Naive thymus-derived CD4-positive, alpha-beta T cell (primary cell): ENCODE data around the gene DAPP1. TPM values are rescaled to one million over a fixed set of nuclear protein-coding genes. Genes with fewer than 3 reads are reported as not detected.

ENCODE experiments used
- ATAC-seq: fragments of 150-1000 bp; cut with Tn5 transposase; 2 replicates; pipeline ENCODE4 v1.10.0; 2021; ENCODE audit warnings: mild to moderate bottlenecking, moderate library complexity
- CTCF ChIA-PET: fragments of 350-600 bp; sonication (Branson Sonifier 250); formaldehyde crosslinking; loops from one replicate; lab custom pipeline; 2021; ENCODE audit warnings: antibody characterized with exemption; lab: Charles Lee
- POLR2A ChIA-PET: fragments of 350-600 bp; sonication (Branson Sonifier 250); formaldehyde crosslinking; loops from one replicate; lab custom pipeline; 2021; ENCODE audit warnings: antibody characterized with exemption, inconsistent platforms; lab: Charles Lee
- DNase-seq, 9 donors: peaks; one replicate each; pipeline versions ENCODE4 v3.0.0 to v3.0.0-alpha.2; 2020 to 2022; ENCODE audit warnings: mixed read lengths in 1 of 9
- H3K27ac ChIP-seq: one replicate; pipeline ENCODE4 v1.7.0; 2013; ENCODE audit warnings: mild to moderate bottlenecking, low read depth, low read length, moderate library complexity
- H3K27me3 ChIP-seq, 2 donors: one replicate each; pipeline ENCODE4 v1.7.0; 2013; ENCODE audit warnings: low read length in 2 of 2, mild to moderate bottlenecking in 2 of 2, moderate library complexity in 2 of 2; ENCODE audit not compliant: control insufficient read depth in 2 of 2, insufficient read depth in 2 of 2
- H3K36me3 ChIP-seq, 3 experiments: 1 replicate in 2 of 3; 2 replicates in 1 of 3; pipeline ENCODE4 v1.7.0; 2013; ENCODE audit warnings: low read length in 3 of 3, mild to moderate bottlenecking in 3 of 3, moderate library complexity in 1 of 3; ENCODE audit not compliant: insufficient read depth in 3 of 3, control insufficient read depth in 2 of 3
- H3K4me1 ChIP-seq, 2 donors: one replicate each; pipeline ENCODE4 v1.7.0; 2013; ENCODE audit warnings: low read length in 2 of 2, mild to moderate bottlenecking in 2 of 2, moderate library complexity in 1 of 2; ENCODE audit not compliant: control insufficient read depth in 2 of 2, insufficient read depth in 2 of 2
- H3K4me3 ChIP-seq: 2 replicates; pipeline ENCODE4 v1.7.0; 2013; ENCODE audit warnings: mild to moderate bottlenecking, low read length
- H3K9me3 ChIP-seq, 3 experiments: 1 replicate in 2 of 3; 2 replicates in 1 of 3; pipeline ENCODE4 v1.7.0; 2013; ENCODE audit warnings: low read length in 3 of 3; ENCODE audit not compliant: control insufficient read depth in 2 of 3
- H3K27ac Mint-ChIP-seq, 9 donors: one replicate each; pipeline ENCODE4 v1.8.0; 2020 to 2022; ENCODE audit warnings: mixed read lengths in 9 of 9, mild to moderate bottlenecking in 8 of 9, moderate library complexity in 5 of 9, inconsistent platforms in 2 of 9
- H3K27me3 Mint-ChIP-seq, 5 donors: one replicate each; pipeline ENCODE4 v1.8.0; 2021 to 2022; ENCODE audit warnings: mixed read lengths in 5 of 5, mild to moderate bottlenecking in 1 of 5
- H3K36me3 Mint-ChIP-seq, 5 donors: one replicate each; pipeline ENCODE4 v1.8.0; 2020 to 2022; ENCODE audit warnings: mixed read lengths in 5 of 5, mild to moderate bottlenecking in 3 of 5, inconsistent platforms in 1 of 5
- H3K4me1 Mint-ChIP-seq, 7 donors: one replicate each; pipeline ENCODE4 v1.8.0; 2020 to 2022; ENCODE audit warnings: mixed read lengths in 7 of 7, mild to moderate bottlenecking in 3 of 7, inconsistent platforms in 1 of 7
- H3K4me3 Mint-ChIP-seq, 10 donors: one replicate each; pipeline ENCODE4 v1.8.0; 2020 to 2022; ENCODE audit warnings: mild to moderate bottlenecking in 10 of 10, mixed read lengths in 10 of 10, moderate library complexity in 6 of 10, inconsistent platforms in 2 of 10
- H3K9me3 Mint-ChIP-seq, 11 donors: one replicate each; pipeline ENCODE4 v1.8.0; 2020 to 2022; ENCODE audit warnings: mixed read lengths in 11 of 11, mild to moderate bottlenecking in 4 of 11, inconsistent platforms in 1 of 11, moderate library complexity in 1 of 11
- intact Hi-C, 2 donors: fragments of 100-400 bp; cut with micrococcal nuclease; formaldehyde crosslinking; loops; one replicate each; pipeline ENCODE4 v1.15.1; 2023
- polyA plus RNA-seq, 2 donors: library from polyadenylated mRNA; unstranded; fragments of 300-500 nt; fragmentation: Illumina TruSeq; gene quantifications; one replicate each; pipeline ENCODE4 v1.2.3, GENCODE V29; 2021
- total RNA-seq, 6 experiments: library from RNA in 5 of 6; stranded (reverse) in 5 of 6; gene quantifications; 1 replicate in 5 of 6; 2 replicates in 1 of 6; pipeline ENCODE4 v1.2.3 and lab custom pipeline; 2021 to 2026

The DAPP1 gene
- total and polyA plus RNA-seq, 7 experiments from 2014 or later: 10.9 to 49.6 (median 20.7) TPM

DNA sequence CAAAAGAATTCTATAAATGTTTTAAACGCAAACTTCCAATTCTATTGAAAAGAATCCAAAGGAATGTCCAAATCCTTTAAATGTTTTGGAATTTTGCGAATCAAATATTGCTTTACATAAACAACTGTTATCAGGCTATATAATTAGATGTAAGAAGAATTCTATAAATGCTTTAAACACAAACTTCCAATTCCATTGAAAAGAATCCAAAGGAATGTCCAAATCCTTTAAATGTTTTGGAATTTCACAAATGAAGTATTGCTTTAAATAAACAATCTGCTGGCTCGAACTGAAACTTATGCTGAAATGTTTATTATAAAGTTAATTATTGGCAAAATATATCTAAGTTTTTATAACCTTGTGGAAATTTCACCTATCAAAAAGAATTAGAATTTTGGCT, 16.1 kb downstream of the DAPP1 start:
- peaks cover 6 to 27% (median 13%) of the 10 kb centered on the region in 7 donors for H3K4me1 Mint-ChIP-seq
- H3K27ac Mint-ChIP-seq: no peak overlapping the region
- Histone ChIP-seq H3K9me3 (no peaks in the 10 kb centered on the region), H3K4me3 (no peak overlapping the region), H3K27ac (no peak overlapping the region), H3K36me3 (peaks cover 0 to 17% (median 11%) of the 10 kb centered on the region in 3 experiments), H3K27me3 (no peaks in the 10 kb centered on the region), H3K4me1 (no peaks in the 10 kb centered on the region)
- no peak for DNase-seq
- POLR2A ChIA-PET: no interaction called here
- H3K27me3 Mint-ChIP-seq: no peaks in the 10 kb centered on the region
- intact Hi-C loops: no loop called here
- CTCF ChIA-PET: interaction anchor here (1.4 kb wide), 1 partner anchor 13 kb away, joined by 4 read pairs; no protein-coding TSS in a partner anchor
- H3K4me3 Mint-ChIP-seq: no peak overlapping the region
- H3K9me3 Mint-ChIP-seq: no peaks in the 10 kb centered on the region
- ATAC-seq: no peak
- H3K36me3 Mint-ChIP-seq: peaks cover 8 to 31% (median 27%) of the 10 kb centered on the region in 5 donors

DNA sequence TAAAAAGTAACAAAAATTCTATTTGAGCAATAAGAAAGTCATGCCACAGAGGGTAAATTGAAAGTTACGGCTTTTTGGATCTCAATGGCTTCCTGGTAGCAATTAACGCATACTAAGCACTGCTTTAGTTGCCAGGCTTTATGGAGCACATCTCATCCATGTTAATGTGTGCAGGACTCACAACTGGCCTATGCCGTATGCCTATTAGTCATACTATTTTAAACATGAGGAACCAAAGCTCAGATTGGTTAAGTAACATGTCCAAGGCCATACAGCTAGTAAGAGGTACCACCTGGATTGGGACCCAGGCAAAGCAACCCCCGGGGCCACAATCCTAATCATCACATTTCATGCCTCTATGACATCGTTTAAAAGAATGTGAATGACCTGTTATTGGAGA, 17.1 kb downstream of the DAPP1 start:
- Histone ChIP-seq H3K4me3 (no peak overlapping the region), H3K9me3 (no peaks in the 10 kb centered on the region), H3K4me1 (no peaks in the 10 kb centered on the region), H3K27me3 (no peaks in the 10 kb centered on the region), H3K36me3 (peaks cover 0 to 17% (median 11%) of the 10 kb centered on the region in 3 experiments), H3K27ac (no peak overlapping the region)
- no peak overlapping the region for H3K4me3 Mint-ChIP-seq
- ChIA-PET POLR2A (no interaction called here), CTCF (interaction anchor here (1.4 kb wide), 1 partner anchor 14 kb away, joined by 4 read pairs; no protein-coding TSS in a partner anchor)
- ATAC-seq: no peak
- H3K4me1 Mint-ChIP-seq: peaks cover 5 to 17% (median 11%) of the 10 kb centered on the region in 7 donors
- H3K9me3 Mint-ChIP-seq: no peaks in the 10 kb centered on the region
- intact Hi-C loops: no loop called here
- DNase-seq: no peak
- peaks cover 8 to 34% (median 30%) of the 10 kb centered on the region in 5 donors for H3K36me3 Mint-ChIP-seq
- H3K27ac Mint-ChIP-seq: peak overlapping the region in 2 of 9 donors; percentile 29 to 32
- H3K27me3 Mint-ChIP-seq: no peaks in the 10 kb centered on the region

DNA sequence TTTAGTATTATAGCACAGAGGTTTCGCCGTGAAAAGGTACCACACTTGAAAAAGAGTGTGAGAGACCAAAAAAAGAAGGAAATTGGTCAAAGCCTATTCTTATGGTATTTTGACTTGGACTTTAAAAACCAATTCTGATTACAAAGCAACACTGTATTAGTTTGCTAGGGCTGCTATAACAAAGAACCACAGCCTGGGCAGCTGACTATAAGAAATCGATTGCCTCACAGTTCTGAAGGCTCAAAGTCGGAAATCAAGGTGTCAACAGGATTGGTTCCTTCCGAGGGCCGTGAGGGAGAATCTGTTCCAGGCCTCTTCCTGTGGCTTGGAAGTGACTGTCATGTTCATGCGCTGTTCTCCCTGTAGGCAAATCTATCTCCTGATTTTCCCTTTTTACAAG, 17.9 kb downstream of the DAPP1 start:
- H3K27ac ChIP-seq: no peak overlapping the region
- peaks cover 8 to 41% (median 33%) of the 10 kb centered on the region in 5 donors for H3K36me3 Mint-ChIP-seq
- no peaks in the 10 kb centered on the region for H3K27me3 ChIP-seq
- H3K9me3 ChIP-seq: no peaks in the 10 kb centered on the region
- no peak for ATAC-seq
- H3K4me3 Mint-ChIP-seq: no peak overlapping the region
- H3K9me3 Mint-ChIP-seq: no peaks in the 10 kb centered on the region
- intact Hi-C loops: no loop called here
- H3K4me3 ChIP-seq: no peak overlapping the region
- peaks cover 5 to 22% (median 11%) of the 10 kb centered on the region in 7 donors for H3K4me1 Mint-ChIP-seq
- DNase-seq: no peak
- H3K27ac Mint-ChIP-seq: peak overlapping the region in 2 of 9 donors; percentile 29 to 32
- no peaks in the 10 kb centered on the region for H3K27me3 Mint-ChIP-seq
- H3K36me3 ChIP-seq: peaks cover 0 to 20% (median 11%) of the 10 kb centered on the region in 3 experiments
- POLR2A ChIA-PET: no interaction called here
- no peaks in the 10 kb centered on the region for H3K4me1 ChIP-seq
- CTCF ChIA-PET: no interaction called here

DNA sequence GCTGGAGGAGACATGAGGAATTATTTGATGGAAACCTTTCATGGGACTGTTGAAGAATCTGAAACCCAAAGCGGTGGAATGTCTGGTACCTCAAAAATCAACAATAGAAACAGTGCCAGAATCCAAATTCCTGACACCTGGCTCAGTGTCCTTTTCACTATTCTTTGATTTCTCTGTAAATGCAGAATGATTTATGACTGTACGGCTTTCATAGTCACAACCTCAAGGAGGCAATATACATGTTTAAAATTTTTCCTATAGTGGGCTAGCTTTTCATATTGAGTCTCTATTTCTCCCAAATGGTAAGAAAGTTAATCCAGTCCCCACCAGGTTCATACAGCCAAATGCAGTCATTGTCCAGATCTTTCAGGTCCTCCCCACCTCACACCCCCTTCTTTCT, 19.3 kb downstream of the DAPP1 start:
- CTCF ChIA-PET: no interaction called here
- no peak overlapping the region for H3K4me3 Mint-ChIP-seq
- H3K27me3 Mint-ChIP-seq: no peaks in the 10 kb centered on the region
- DNase-seq: no peak
- no peaks in the 10 kb centered on the region for H3K9me3 Mint-ChIP-seq
- peak overlapping the region in 4 of 9 donors; percentile 25 to 31 (median 28) for H3K27ac Mint-ChIP-seq
- intact Hi-C loops: no loop called here
- no peaks in the 10 kb centered on the region for H3K27me3 ChIP-seq
- no peak overlapping the region for H3K4me3 ChIP-seq
- ATAC-seq: no peak
- peaks cover 0 to 19% (median 6%) of the 10 kb centered on the region in 7 donors for H3K4me1 Mint-ChIP-seq
- H3K27ac ChIP-seq: no peak overlapping the region
- H3K36me3 Mint-ChIP-seq: peaks cover 8 to 42% (median 40%) of the 10 kb centered on the region in 5 donors
- H3K9me3 ChIP-seq: no peaks in the 10 kb centered on the region
- H3K4me1 ChIP-seq: no peaks in the 10 kb centered on the region
- POLR2A ChIA-PET: no interaction called here
- H3K36me3 ChIP-seq: peaks cover 0 to 21% (median 11%) of the 10 kb centered on the region in 3 experiments

DNA sequence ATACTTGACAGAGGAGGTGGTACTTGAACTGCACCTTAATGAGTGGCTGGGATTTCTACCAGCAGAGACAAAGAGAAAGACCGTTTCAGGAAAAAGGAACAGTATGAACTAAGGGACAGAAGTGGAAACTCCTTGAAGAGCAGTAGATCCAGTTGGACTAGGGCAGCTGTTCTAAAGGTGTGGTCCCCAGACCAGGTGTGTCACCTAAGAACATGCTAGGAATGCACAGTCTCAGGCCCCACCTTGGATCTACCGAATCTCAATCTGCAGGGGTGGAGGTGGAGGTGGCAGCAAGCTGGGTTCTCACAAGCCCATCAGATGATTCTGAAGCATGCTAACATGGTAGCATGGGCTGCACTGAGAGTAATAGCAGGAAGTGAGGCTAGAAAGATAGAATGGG, 22.3 kb downstream of the DAPP1 start:
- H3K4me1 Mint-ChIP-seq: peaks cover 3 to 33% (median 7%) of the 10 kb centered on the region in 7 donors
- POLR2A ChIA-PET: no interaction called here
- Histone ChIP-seq H3K27ac (no peak overlapping the region), H3K4me1 (no peaks in the 10 kb centered on the region), H3K4me3 (no peak overlapping the region), H3K27me3 (no peaks in the 10 kb centered on the region), H3K9me3 (no peaks in the 10 kb centered on the region), H3K36me3 (peaks cover 0 to 21% (median 11%) of the 10 kb centered on the region in 3 experiments)
- H3K4me3 Mint-ChIP-seq: no peak overlapping the region
- DNase-seq (no peak), ATAC-seq (no peak)
- H3K27ac Mint-ChIP-seq: peak overlapping the region in 4 of 9 donors; percentile 1 to 72 (median 43)
- CTCF ChIA-PET: no interaction called here
- intact Hi-C loops: no loop called here
- H3K9me3 Mint-ChIP-seq: no peaks in the 10 kb centered on the region
- no peaks in the 10 kb centered on the region for H3K27me3 Mint-ChIP-seq
- peaks cover 8 to 65% (median 55%) of the 10 kb centered on the region in 5 donors for H3K36me3 Mint-ChIP-seq

DNA sequence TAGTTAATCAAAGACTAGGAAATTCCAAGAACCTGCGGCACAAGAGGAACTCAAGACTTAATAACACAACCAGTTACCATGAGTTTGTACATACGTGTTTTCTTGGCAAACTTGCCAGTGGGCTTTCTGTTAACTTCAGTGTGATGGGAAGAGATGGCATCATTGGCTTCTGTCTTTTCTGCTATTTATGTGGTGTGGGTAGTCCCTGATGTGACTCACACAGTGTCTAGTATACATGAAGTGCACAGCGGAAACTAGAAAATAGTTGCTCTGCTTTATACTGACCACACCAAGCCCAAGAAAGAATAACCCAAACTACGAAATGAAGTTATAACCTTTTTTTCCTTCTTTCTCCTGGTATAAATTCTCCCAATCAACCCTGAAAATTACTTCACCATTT, 24.5 kb downstream of the DAPP1 start:
- intact Hi-C loops: no loop called here
- CTCF ChIA-PET: no interaction called here
- H3K4me3 ChIP-seq: no peak overlapping the region
- H3K4me1 ChIP-seq: peaks cover 0 to 11% of the 10 kb centered on the region in 2 donors
- Mint-ChIP-seq H3K27ac (peak overlapping the region in 4 of 9 donors; percentile 13 to 81 (median 26)), H3K4me1 (peaks cover 17 to 48% (median 25%) of the 10 kb centered on the region in 7 donors), H3K4me3 (no peak overlapping the region), H3K36me3 (peaks cover 4 to 57% (median 47%) of the 10 kb centered on the region in 5 donors), H3K9me3 (no peaks in the 10 kb centered on the region), H3K27me3 (no peaks in the 10 kb centered on the region)
- no peak overlapping the region for H3K27ac ChIP-seq
- peaks cover 0 to 15% (median under 1%) of the 10 kb centered on the region in 3 experiments for H3K36me3 ChIP-seq
- POLR2A ChIA-PET: no interaction called here
- ATAC-seq (no peak), DNase-seq (no peak)
- H3K9me3 ChIP-seq: no peaks in the 10 kb centered on the region
- no peaks in the 10 kb centered on the region for H3K27me3 ChIP-seq

DNA sequence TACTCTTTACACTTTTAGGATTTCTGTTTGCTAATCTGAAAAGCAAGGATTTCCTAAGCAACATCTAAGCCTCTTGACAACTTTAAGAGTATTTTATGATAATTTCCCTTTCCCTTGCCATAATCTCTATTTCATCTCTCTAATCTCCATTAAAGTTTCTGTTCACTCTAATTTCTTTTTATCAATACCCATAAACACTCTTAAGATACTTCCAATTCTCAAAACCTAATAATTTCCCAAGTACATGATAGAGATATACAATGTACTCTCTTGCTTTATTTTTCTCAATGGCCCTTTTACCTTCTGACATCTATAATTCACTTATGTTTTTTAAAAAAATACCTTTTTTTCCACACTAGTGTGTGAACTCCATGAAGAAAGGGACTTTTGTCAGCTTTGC, 26.8 kb downstream of the DAPP1 start:
- no peaks in the 10 kb centered on the region for H3K9me3 Mint-ChIP-seq
- DNase-seq (no peak), ATAC-seq (no peak)
- Histone ChIP-seq H3K27ac (peak overlapping the region; percentile 8), H3K27me3 (no peaks in the 10 kb centered on the region), H3K4me3 (no peak overlapping the region), H3K36me3 (peaks cover 0 to 4% (median 0%) of the 10 kb centered on the region in 3 experiments), H3K9me3 (no peaks in the 10 kb centered on the region), H3K4me1 (peaks cover 0 to 27% of the 10 kb centered on the region in 2 donors)
- H3K27me3 Mint-ChIP-seq: no peaks in the 10 kb centered on the region
- peak overlapping the region in 8 of 9 donors; percentile 16 to 95 (median 52) for H3K27ac Mint-ChIP-seq
- H3K4me1 Mint-ChIP-seq: peaks cover 29 to 65% (median 48%) of the 10 kb centered on the region in 7 donors
- ChIA-PET POLR2A (no interaction called here), CTCF (no interaction called here)
- H3K4me3 Mint-ChIP-seq: no peak overlapping the region
- H3K36me3 Mint-ChIP-seq: peaks cover 0 to 44% (median 35%) of the 10 kb centered on the region in 5 donors
- intact Hi-C loops: no loop called here
